NCI-H1436 (cell line): ENCODE measurements around the gene BPIFB6.
"Not testable (repeated sequence)": the region's sequence is repeated elsewhere in the genome, so short reads cannot be mapped to it uniquely, and the experiment has no call there.

Source experiments
- DNase-seq: peaks from one replicate; lab custom pipeline; 2025; lab: John Stamatoyannopoulos, UW

Gene BPIFB6

GRCh38 chr20:33030569-33030968, 879 bp upstream of the BPIFB6 start:
- no peak for DNase-seq

- DNase-seq = no peak
Measured at GRCh38 chr20:33032555-33032954, 1.1 kb downstream of the BPIFB6 start.

GRCh38 chr20:33033381-33033780, 1.9 kb downstream of the BPIFB6 start:
- no peak for DNase-seq

DNA sequence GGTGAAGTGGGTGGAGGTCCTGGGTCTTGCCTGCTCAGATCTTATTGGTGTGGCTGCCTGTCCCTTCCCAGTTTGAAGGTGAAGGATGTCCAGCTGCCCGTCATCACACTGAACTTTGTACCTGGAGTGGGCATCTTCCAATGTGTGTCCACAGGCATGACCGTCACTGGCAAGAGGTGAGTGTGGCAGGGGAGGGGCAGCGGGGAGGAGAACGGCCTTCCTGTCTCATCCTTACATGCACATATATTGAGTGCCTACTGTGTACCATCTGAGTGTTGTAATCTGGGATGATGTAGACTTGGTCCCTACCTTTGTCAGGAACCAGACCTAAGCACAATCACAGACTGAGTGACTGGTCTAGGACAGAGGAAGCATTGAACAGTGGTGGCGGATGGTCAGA, 2.7 kb downstream of the BPIFB6 start:
- no peak for DNase-seq

- DNase-seq = no peak
Measured at GRCh38 chr20:33034901-33035492, 3.5 kb downstream of the BPIFB6 start.

GRCh38 chr20:33037456-33037855, 6.0 kb downstream of the BPIFB6 start:
- DNase-seq = no peak

DNA sequence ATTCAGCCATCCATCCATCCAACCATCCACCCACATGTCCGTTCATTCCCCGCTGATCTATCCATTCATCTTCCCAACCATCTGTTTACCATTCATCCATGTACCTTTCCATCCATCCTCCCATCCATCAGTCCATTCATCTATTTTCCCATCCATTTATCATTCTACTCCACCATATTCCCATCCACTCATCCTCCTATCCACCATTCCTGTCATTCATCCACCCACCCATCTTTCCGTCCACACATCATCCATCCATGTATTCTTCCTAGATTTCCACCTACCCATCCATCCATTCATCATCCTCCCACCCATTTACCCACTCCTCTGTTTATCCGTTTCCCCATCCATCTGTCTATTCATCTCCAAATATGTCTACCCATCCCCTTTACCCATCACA, 6.8 kb downstream of the BPIFB6 start:
- no peak for DNase-seq

DNA sequence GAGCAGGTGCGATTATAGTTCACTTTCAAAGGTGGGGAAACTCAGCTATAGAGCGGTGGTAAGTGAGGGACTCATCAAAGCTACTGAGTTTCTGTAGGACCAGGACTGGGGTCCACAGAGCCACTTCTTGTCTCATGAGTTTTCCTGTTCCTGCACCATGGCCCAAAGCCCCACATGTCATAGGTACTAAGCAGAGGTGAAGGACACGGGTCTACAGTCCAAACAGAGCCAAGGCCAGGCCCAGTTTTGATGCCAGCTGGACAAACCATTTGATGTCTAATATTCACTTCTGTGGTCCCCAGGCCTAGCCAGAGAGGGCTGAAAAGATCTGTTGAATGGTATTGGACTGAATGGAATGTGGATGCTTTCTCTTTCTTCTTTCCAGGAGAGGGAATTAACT, 11.0 kb downstream of the BPIFB6 start:
- DNase-seq = no peak

DNA sequence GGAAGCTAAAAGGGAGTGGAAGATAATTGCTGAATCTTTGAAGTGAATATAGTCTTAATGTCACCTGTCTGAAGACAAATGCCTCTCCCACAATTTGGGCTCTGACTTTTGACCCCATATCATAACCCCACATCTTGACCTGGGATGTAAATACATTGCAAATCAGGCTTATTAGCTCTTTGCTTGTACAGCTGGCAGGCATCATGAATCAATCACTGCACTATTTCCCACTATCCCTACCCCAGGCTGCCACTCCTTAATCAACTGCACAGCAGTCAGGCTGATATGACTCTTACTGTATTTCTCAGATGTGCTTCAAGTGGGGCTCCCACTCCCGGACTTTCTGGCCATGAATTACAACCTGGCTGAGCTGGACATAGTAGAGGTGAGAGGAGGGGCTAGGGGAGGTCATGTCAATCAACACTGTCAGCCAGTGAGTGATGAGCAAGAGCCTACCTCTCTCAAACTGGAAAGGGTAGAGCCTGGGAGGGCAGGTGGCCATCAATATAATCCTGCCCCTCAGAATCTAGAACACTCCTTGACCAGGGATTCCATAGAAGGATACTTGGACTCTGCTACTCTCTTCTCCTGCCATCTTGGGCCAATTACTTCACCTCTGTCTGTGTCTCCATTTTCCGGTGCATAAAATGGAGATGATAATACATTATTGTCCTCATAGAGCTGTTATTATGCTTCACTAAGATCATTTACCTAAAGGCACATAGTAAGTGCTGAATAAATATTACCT, 11.7 kb downstream of the BPIFB6 start:
- no peak for DNase-seq

DNA sequence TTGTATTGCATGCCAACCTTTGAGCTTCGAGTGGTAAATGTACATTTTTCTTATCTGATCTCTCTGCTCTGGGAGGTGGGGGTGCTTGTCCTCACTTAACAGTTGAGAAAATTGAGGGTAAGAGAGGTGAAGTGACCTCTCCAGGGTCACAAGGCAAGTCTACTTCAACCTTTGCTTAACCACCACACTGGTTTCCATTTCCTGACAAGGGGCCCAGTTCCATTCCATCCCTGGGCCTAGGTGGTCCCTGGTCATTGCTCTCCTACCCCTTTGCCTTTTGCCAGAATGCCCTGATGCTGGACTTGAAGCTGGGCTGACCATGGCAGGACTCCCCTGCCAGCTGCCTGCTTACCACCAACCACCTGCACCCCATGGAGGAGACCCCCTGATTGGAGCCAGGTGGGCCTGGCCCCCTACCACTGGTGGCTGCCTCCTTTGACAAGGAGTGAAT, 12.3 kb downstream of the BPIFB6 start:
- DNase-seq = no peak

DNA sequence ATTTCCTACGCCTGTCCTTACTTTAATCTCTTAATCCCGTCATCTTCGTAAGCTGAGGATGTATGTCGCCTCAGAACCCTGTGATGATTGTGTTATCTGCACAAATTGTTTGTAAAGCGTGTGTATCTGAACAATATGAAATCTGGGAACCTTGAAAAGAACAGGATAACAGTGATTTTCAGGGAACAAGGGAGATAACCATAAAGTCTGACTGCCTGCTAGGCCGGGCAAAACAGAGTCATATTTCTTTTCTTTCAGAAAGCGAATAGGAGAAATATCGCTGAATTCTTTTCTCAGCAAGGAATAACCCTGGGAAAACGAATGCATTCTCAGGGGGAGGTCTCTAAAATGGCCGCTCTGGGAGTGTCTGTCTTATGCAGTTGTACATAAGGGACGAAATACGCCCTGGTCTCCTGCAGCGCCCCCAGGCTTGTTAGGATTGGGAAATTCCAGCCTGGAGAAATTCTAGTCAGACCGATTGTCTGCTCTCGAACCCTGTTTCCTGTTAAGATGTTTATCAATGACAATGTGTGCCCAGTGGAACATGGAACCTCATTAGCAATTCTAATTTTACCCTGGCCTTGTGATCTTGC, 13.8 kb downstream of the BPIFB6 start:
- not testable (repeated sequence) for DNase-seq

- DNase-seq = no peak
Measured at GRCh38 chr20:33046412-33046811, 15.0 kb downstream of the BPIFB6 start.

DNA sequence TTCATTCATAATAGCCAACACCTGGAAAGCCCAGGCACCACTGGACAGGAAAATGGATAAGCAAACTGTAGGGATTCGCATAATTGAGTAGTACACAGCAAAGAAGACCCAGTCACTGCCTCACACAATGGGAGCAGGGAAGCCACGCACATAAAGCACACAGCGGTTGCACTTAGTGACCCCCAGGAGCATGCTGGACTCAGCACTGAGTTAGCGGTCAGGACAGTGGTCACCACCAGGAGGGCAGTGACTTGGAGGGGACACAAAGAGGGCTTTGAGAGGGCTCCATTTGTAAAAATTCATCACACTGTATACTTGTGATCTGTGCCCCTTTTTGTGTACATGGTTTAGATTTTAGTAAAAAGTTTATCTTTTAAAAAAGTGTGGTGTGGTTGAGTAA, 19.9 kb downstream of the BPIFB6 start:
- DNase-seq = no peak

GRCh38 chr20:33053291-33054106, 22.1 kb downstream of the BPIFB6 start, which contains the start of gene BPIFB3:
Gene BPIFB3, plus strand, starts transcription at chr20:33053903. Its CDS starts 1,533 bp downstream, at chr20:33055436.
- DNase-seq = no peak

GRCh38 chr20:33054381-33054780, 22.9 kb downstream of the BPIFB6 start:
- DNase-seq = no peak

- DNase-seq = no peak
Measured at GRCh38 chr20:33054791-33055190, 23.3 kb downstream of the BPIFB6 start.

DNA sequence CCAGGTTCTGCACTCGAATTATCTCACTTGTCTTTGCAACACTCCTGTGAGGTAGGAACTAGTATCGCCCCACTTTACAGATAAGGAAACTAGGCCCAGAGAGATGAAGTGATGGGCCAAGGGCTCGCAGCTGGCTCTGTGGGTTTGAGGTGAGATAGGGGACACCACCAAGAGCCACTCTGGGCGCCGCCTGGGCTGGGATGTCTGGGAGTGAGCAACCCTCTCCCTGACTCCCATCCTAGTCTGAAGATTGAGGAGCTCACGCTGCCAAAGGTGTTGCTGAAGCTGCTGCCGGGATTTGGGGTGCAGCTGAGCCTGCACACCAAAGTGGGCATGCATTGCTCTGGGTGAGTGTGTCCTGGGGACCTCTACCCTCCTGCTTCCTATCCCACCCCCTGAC, 27.7 kb downstream of the BPIFB6 start:
- DNase-seq = no peak

DNA sequence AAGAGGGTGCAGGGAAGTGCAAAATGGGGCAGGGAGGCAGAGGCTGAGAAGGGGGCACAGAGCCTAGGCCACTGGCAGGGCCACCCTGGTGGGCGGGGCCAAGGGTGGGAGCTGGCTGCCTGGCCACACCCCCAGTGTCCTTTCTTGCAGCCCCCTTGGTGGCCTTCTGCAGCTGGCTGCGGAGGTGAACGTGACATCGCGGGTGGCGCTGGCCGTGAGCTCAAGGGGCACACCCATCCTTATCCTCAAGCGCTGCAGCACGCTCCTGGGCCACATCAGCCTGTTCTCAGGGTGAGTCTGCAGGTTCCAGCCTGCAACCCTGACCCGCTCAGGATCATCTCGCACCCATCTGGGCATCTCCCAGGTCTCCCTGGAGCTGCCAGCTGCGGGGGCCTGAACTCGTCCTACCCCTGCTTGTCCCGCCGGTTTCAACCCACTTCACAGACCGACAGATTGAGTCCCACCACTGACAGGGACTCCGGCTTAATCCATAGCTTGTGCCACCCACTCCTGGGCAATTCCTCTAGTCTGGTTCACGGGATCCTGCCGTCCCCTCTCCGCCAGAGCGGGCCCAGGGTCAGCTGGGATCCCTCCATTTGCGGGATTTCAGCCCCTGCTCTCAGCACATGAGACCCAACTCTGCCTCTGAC, 28.4 kb downstream of the BPIFB6 start:
- DNase-seq = no peak

- no peak for DNase-seq
Measured at GRCh38 chr20:33061658-33062028, 30.2 kb downstream of the BPIFB6 start.

DNA sequence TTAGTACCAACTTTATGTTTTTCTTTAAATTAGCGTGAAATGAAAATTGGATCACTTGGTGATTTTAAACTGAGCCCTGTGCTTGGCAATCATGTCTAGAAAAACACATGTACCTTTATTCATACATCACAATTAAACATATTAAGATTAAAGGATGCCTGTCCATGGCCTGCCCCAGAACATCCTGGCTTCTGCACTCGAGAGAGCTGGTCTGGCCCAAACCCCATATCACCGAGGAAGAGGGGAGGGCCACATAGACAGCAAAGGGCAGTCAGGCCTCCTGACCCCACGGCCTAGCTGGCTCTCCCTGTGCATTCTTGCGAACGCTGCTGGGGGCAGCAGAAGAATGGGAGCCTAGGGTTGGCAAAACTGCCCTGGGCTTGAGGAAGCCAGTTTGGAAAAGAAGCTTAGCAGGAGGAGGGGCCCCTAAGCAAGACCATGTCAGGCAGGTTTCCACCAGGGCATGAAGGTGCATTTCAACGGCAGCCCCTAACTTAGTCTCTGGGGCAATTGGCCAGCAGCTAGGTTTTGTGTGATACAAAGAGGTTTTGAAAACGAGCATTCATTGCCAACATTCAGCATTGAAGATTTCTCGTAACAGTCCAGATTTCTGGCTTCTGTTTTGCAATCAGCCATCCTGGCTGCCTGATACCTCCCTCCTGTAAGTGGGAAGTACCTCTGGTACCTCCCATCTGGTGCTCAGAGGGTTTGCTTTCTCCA, 30.8 kb downstream of the BPIFB6 start:
- no peak for DNase-seq

GRCh38 chr20:33062825-33063149, 31.3 kb downstream of the BPIFB6 start:
- no peak for DNase-seq

- no peak for DNase-seq
Measured at GRCh38 chr20:33063271-33063670, 31.8 kb downstream of the BPIFB6 start.
